Ishikawa (cell line): ENCODE measurements around the gene C10orf143.

Experiments used
- TAF1 ChIP-seq: IDR thresholded peaks from 2 replicates; pipeline ENCODE4 v1.6.1; 2012; ENCODE audit warnings: low read depth, mild to moderate bottlenecking
- TCF12 ChIP-seq: IDR thresholded peaks from 2 replicates; pipeline ENCODE4 v1.6.1; 2012; ENCODE audit warnings: low read depth
- YY1 ChIP-seq: IDR thresholded peaks from 2 replicates; pipeline ENCODE4 v1.6.1; 2012; ENCODE audit warnings: low read depth

DNA sequence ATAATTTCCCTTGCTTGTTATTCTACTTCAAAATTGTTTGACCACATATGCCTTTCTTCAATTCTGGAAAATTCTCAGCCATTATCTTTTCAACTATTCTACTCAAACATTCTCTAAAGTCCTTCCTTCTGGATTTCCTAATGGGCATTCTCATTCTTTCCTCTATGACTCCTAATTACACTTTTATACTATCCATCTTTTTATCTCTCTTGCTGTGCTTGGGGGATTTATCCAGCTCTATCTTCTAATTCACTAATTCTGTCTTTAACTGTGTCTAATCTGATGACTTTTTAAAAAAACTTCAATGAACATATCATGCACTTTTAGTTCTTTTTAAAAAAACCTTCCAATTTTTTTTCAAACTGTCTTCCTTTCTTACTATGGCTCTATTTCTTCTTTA, 38.4 kb downstream of the C10orf143 start:
- no peak for TF ChIP-seq TCF12
- TF ChIP-seq TAF1, result no peak
- no peak for TF ChIP-seq YY1
